ENCODE results near the gene TMA7B.

- no peak for TF ChIP-seq SIX5 (IDR thresholded peaks at IDR 0.05; ENCODE audit: low read depth, low read length, severe bottlenecking)
- no peak for TF ChIP-seq MAX (IDR thresholded peaks at IDR 0.05; ENCODE audit: low read depth, low read length)
- no peak for TF ChIP-seq SKIL (IDR thresholded peaks at IDR 0.05; ENCODE audit: low read depth, poor library complexity, severe bottlenecking)
- TF ChIP-seq BHLHE40 (IDR thresholded peaks at IDR 0.05; ENCODE audit: borderline replicate concordance in 1 of 2, low read depth in 2 of 2, low read length in 1 of 2): no peak
Observed at GRCh38 chr22:40010746-40011145, 50.5 kb downstream of the TMA7B start.

Data from GM12878 (cell line).